ENCODE data around the gene ADGRA1. TPM values are rescaled to one million over a fixed set of nuclear protein-coding genes. Genes with fewer than 3 reads are reported as not detected.

The ADGRA1 gene
- total and polyA plus RNA-seq, 2 experiments from 2014 or later = not detected

- Histone ChIP-seq H3K27ac (no peak overlapping the region), H3K9ac (no peak overlapping the region), H4K20me1 (ENCODE audit: insufficient read depth) (no peaks in the 10 kb centered on the region), H3K9me2 (ENCODE audit: insufficient read depth) (no peaks in the 10 kb centered on the region), H3F3A (ENCODE audit: insufficient read depth) (peaks cover 8% of the 10 kb centered on the region), H3K4me3 (no peak overlapping the region), H3K27me3 (replicated peaks; ENCODE audit: insufficient read depth) (no peaks in the 10 kb centered on the region), H3K9me3 (ENCODE audit: low read depth) (no peaks in the 10 kb centered on the region), H3K4me2 (ENCODE audit: unreplicated experiment) (no peak overlapping the region), H3K79me2 (ENCODE audit: insufficient read depth) (no peaks in the 10 kb centered on the region), H2AFZ (no peak overlapping the region), H3K4me1 (ENCODE audit: insufficient read depth) (no peaks in the 10 kb centered on the region), H3K36me3 (ENCODE audit: low read depth) (no peaks in the 10 kb centered on the region)
- WGBS, 2 experiments (ENCODE audit: low coverage in 1 of 2, low lambda C conversion rate in 2 of 2, missing lambda C conversion rate in 2 of 2) = 52 to 54% methylated on average over 26 of the region's 26 CpGs
- no peak for DNase-seq
- TF ChIP-seq EZH2phosphoT487 (IDR thresholded peaks at IDR 0.05; ENCODE audit: insufficient read depth, low read depth) (no peak), EZH2 (IDR thresholded peaks at IDR 0.05; ENCODE audit: insufficient read depth, poor library complexity, severe bottlenecking) (no peak)
- in situ Hi-C loops (cut with MboI) = no loop called here
Measured at GRCh38 chr10:133179651-133180050, 91.9 kb downstream of the ADGRA1 start.

GRCh38 chr10:133180192-133180964 lies 92.7 kb downstream of the ADGRA1 start:
- Histone ChIP-seq H3F3A (ENCODE audit: insufficient read depth) (peaks cover 8% of the 10 kb centered on the region), H3K9me2 (ENCODE audit: insufficient read depth) (no peaks in the 10 kb centered on the region), H4K20me1 (ENCODE audit: insufficient read depth) (no peaks in the 10 kb centered on the region), H3K79me2 (ENCODE audit: insufficient read depth) (no peaks in the 10 kb centered on the region), H3K9ac (no peak overlapping the region), H3K4me2 (ENCODE audit: unreplicated experiment) (no peak overlapping the region), H2AFZ (no peak overlapping the region), H3K4me3 (no peak overlapping the region), H3K27ac (no peak overlapping the region), H3K9me3 (ENCODE audit: low read depth) (no peaks in the 10 kb centered on the region), H3K36me3 (ENCODE audit: low read depth) (no peaks in the 10 kb centered on the region), H3K27me3 (replicated peaks; ENCODE audit: insufficient read depth) (no peaks in the 10 kb centered on the region), H3K4me1 (ENCODE audit: insufficient read depth) (no peaks in the 10 kb centered on the region)
- in situ Hi-C loops (cut with MboI) = no loop called here
- 74 to 75% methylated on average over 33 of the region's 33 CpGs for WGBS, 2 experiments (ENCODE audit: low coverage in 1 of 2, low lambda C conversion rate in 2 of 2, missing lambda C conversion rate in 2 of 2)
- DNase-seq = no peak
- TF ChIP-seq EZH2phosphoT487 (IDR thresholded peaks at IDR 0.05; ENCODE audit: insufficient read depth, low read depth) (no peak), EZH2 (IDR thresholded peaks at IDR 0.05; ENCODE audit: insufficient read depth, poor library complexity, severe bottlenecking) (no peak)

- no peaks in the 10 kb centered on the region for H3K36me3 ChIP-seq (ENCODE audit: low read depth)
- no peaks in the 10 kb centered on the region for H3K9me3 ChIP-seq (ENCODE audit: low read depth)
Measured at GRCh38 chr10:133180965-133181639, 93.4 kb downstream of the ADGRA1 start.

More at GRCh38 chr10:133180965-133181639, 93.4 kb downstream of the ADGRA1 start:
- H3K79me2 ChIP-seq (ENCODE audit: insufficient read depth) = no peaks in the 10 kb centered on the region
- no peak overlapping the region for H3K9ac ChIP-seq
- H3K9me2 ChIP-seq (ENCODE audit: insufficient read depth) = no peaks in the 10 kb centered on the region
- no peak overlapping the region for H2AFZ ChIP-seq
- no peak overlapping the region for H3K4me3 ChIP-seq
- no peak overlapping the region for H3K4me2 ChIP-seq (ENCODE audit: unreplicated experiment)
- H3K4me1 ChIP-seq (ENCODE audit: insufficient read depth) = no peaks in the 10 kb centered on the region
- H3F3A ChIP-seq (ENCODE audit: insufficient read depth) = peaks cover 8% of the 10 kb centered on the region
- H4K20me1 ChIP-seq (ENCODE audit: insufficient read depth) = no peaks in the 10 kb centered on the region
- in situ Hi-C loops (cut with MboI) = no loop called here
- H3K27me3 ChIP-seq (replicated peaks; ENCODE audit: insufficient read depth) = no peaks in the 10 kb centered on the region
- DNase-seq = no peak
- H3K27ac ChIP-seq = no peak overlapping the region
- WGBS, 2 experiments (ENCODE audit: low coverage in 1 of 2, low lambda C conversion rate in 2 of 2, missing lambda C conversion rate in 2 of 2) = 62 to 74% methylated on average over 15 to 23 of the region's 23 CpGs
- TF ChIP-seq EZH2 (IDR thresholded peaks at IDR 0.05; ENCODE audit: insufficient read depth, poor library complexity, severe bottlenecking) (no peak), EZH2phosphoT487 (IDR thresholded peaks at IDR 0.05; ENCODE audit: insufficient read depth, low read depth) (no peak)

Other genes starting within 250 kb of the ADGRA1 start
- gene CFAP46, start 145.4 kb upstream of the ADGRA1 start, total RNA-seq (2014; rRNA removed; shearing (Covaris generic)) = 0.22 TPM in 1 of 2 replicates, not detected in the other
- 0.20 and 0.33 TPM in 2 replicates for gene CFAP46, start 145.4 kb upstream of the ADGRA1 start, polyA plus RNA-seq (2016; fragmentation: Nextera tagmentation; extraction: Ambion mirVana)
- 0.54 and 0.76 TPM in 2 replicates for gene KNDC1, start 72.3 kb downstream of the ADGRA1 start, total RNA-seq (2014; rRNA removed; shearing (Covaris generic))
- 0.37 and 0.44 TPM in 2 replicates for gene KNDC1, start 72.3 kb downstream of the ADGRA1 start, polyA plus RNA-seq (2016; fragmentation: Nextera tagmentation; extraction: Ambion mirVana)
- not detected in 2 replicates for gene UTF1, start 142.3 kb downstream of the ADGRA1 start, total RNA-seq (2014; rRNA removed; shearing (Covaris generic))
- not detected in 2 replicates for gene UTF1, start 142.3 kb downstream of the ADGRA1 start, polyA plus RNA-seq (2016; fragmentation: Nextera tagmentation; extraction: Ambion mirVana)
- not detected in 2 replicates for gene VENTX, start 149.9 kb downstream of the ADGRA1 start, total RNA-seq (2014; rRNA removed; shearing (Covaris generic))
- not detected in 2 replicates for gene VENTX, start 149.9 kb downstream of the ADGRA1 start, polyA plus RNA-seq (2016; fragmentation: Nextera tagmentation; extraction: Ambion mirVana)
- gene ADAM8, start 188.9 kb downstream of the ADGRA1 start, total RNA-seq (2014; rRNA removed; shearing (Covaris generic)) = 0.25 and 0.76 TPM in 2 replicates
- gene ADAM8, start 188.9 kb downstream of the ADGRA1 start, polyA plus RNA-seq (2016; fragmentation: Nextera tagmentation; extraction: Ambion mirVana) = 0.19 TPM in 1 of 2 replicates, not detected in the other
- gene TUBGCP2, start 220.9 kb downstream of the ADGRA1 start, total RNA-seq (2014; rRNA removed; shearing (Covaris generic)) = 50.3 and 53.9 TPM in 2 replicates
- 35.3 and 39.7 TPM in 2 replicates for gene TUBGCP2, start 220.9 kb downstream of the ADGRA1 start, polyA plus RNA-seq (2016; fragmentation: Nextera tagmentation; extraction: Ambion mirVana)
- 12.4 and 12.6 TPM in 2 replicates for gene ZNF511, start 221.0 kb downstream of the ADGRA1 start, total RNA-seq (2014; rRNA removed; shearing (Covaris generic))
- gene ZNF511, start 221.0 kb downstream of the ADGRA1 start, polyA plus RNA-seq (2016; fragmentation: Nextera tagmentation; extraction: Ambion mirVana) = 59.5 and 63.3 TPM in 2 replicates
- gene CALY, start 249.0 kb downstream of the ADGRA1 start, total RNA-seq (2014; rRNA removed; shearing (Covaris generic)) = 0.86 TPM in 1 of 2 replicates, not detected in the other
- not detected in 2 replicates for gene CALY, start 249.0 kb downstream of the ADGRA1 start, polyA plus RNA-seq (2016; fragmentation: Nextera tagmentation; extraction: Ambion mirVana)